GM10248 (cell line): ENCODE results near the gene CLEC11A.

Experiments
- CTCF ChIA-PET: fragments of 300-600 bp; sonication (Branson Sonifier 250); formaldehyde crosslinking; extraction: SDS; loops from one replicate; lab custom pipeline; 2021; ENCODE audit warnings: antibody characterized with exemption; lab: Yijun Ruan, JAX
- POLR2A ChIA-PET: fragments of 350-650 bp; sonication (Branson Sonifier 250); formaldehyde crosslinking; extraction: SDS; loops from one replicate; lab custom pipeline; 2020; ENCODE audit warnings: antibody characterized with exemption; lab: Yijun Ruan, JAX
- DNase-seq: peaks from one replicate; pipeline ENCODE4 v3.0.0; 2012; ENCODE audit errors: extremely low spot score
- TF ChIP-seq, protein P1 (sequence below): IDR thresholded peaks from 2 replicates; pipeline ENCODE4 v1.5.1; 2012; ENCODE audit warnings: mild to moderate bottlenecking, low read depth; ENCODE audit errors: extremely low read depth, missing control alignments, control extremely low read depth

Gene CLEC11A

GRCh38 chr19:50718255-50719118 is 4.7 kb upstream of the CLEC11A start:
- DNase-seq: no peak
- ChIA-PET POLR2A (no interaction called here), CTCF (interaction anchor here (0.7 to 1.4 kb wide), 2 partner anchors 19 to 163 kb away, joined by 3 read pairs; no protein-coding TSS in a partner anchor)
- TF ChIP-seq, protein P1, sequence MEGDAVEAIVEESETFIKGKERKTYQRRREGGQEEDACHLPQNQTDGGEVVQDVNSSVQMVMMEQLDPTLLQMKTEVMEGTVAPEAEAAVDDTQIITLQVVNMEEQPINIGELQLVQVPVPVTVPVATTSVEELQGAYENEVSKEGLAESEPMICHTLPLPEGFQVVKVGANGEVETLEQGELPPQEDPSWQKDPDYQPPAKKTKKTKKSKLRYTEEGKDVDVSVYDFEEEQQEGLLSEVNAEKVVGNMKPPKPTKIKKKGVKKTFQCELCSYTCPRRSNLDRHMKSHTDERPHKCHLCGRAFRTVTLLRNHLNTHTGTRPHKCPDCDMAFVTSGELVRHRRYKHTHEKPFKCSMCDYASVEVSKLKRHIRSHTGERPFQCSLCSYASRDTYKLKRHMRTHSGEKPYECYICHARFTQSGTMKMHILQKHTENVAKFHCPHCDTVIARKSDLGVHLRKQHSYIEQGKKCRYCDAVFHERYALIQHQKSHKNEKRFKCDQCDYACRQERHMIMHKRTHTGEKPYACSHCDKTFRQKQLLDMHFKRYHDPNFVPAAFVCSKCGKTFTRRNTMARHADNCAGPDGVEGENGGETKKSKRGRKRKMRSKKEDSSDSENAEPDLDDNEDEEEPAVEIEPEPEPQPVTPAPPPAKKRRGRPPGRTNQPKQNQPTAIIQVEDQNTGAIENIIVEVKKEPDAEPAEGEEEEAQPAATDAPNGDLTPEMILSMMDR: no peak

- DNase-seq: no peak
- POLR2A ChIA-PET: no interaction called here
- TF ChIP-seq, protein P1: no peak
- CTCF ChIA-PET: interaction anchor here (0.7 kb wide), 1 partner anchor 163 kb away, joined by 3 read pairs; no protein-coding TSS in a partner anchor
Observed at GRCh38 chr19:50719119-50719435, 4.1 kb upstream of the CLEC11A start.

GRCh38 chr19:50719566-50719965 is 3.6 kb upstream of the CLEC11A start, which contains the start of gene SHANK1:
Gene SHANK1, minus strand, starts transcription at chr19:50719802. Its CDS starts 2,883 bp downstream, at chr19:50716919.
- TF ChIP-seq, protein P1: no peak
- no peak for DNase-seq
- CTCF ChIA-PET: no interaction called here
- POLR2A ChIA-PET: no interaction called here

DNA sequence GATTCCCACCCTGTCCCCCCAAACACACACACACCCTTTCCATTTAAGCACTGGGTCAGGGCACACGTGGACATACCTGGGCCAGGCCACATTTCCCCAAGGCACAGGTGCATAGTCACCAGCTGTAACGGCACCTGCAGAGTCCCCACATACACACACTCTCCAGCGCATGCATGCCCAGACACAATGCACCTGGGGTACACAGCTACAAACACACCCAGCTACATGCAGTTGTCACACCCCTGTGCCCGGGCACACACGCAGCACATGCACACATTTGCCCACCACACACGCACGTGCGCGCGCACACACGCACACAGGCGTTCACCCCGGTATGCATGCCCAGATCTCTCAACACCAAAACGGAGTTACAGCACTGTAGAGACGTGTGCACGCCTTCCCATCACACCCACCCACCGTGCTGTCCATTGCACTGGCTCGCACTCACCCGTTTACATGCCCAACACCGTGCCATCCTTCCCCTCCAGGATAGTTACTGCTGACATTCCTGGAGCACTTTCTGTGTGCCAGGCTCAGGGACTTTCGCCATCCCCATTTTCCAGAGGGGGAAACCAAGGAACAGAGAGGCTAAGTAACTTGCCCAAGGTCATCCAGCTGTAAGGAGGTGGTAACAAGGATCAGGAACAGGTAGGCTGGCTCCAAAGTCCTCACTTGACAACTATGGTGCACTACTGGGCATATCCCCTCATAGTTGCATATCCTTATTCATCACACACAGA is 2.8 kb upstream of the CLEC11A start:
- POLR2A ChIA-PET: no interaction called here
- TF ChIP-seq, protein P1: no peak
- no peak for DNase-seq
- CTCF ChIA-PET: interaction anchor here (2.1 kb wide), 1 partner anchor 183 kb away, joined by 5 read pairs; no protein-coding TSS in a partner anchor

DNA sequence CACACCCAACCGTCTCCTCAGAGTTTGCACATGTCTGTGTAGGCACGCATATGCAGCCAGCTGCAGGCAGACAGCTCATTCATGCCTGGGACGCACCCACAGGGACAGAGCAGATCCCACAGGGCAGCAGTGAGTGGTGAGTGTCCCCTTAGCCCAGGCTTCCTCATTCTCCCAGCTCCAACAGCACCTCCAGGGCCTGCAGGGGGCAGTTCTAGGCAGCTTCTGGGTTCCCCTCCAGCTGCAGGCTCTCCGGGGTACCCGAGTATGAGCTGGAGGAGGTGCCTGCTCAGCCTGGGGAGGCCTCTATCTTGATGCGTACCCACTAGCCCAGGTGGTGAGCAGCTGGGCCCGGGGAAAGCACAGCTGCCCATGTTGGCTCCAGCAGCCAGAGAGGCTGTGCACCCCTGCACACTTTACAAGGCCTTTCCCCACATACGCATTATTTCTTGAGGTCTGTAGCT is 2.2 kb upstream of the CLEC11A start:
- no peak for DNase-seq
- ChIA-PET POLR2A (no interaction called here), CTCF (interaction anchor here (1.6 to 2.1 kb wide), 2 partner anchors 183 to 201 kb away, joined by 5 read pairs; no protein-coding TSS in a partner anchor)
- TF ChIP-seq, protein P1: no peak
